Measurements from ENCODE around the gene PIM3.

The PIM3 gene

GRCh38 chr22:49960159-49961004, at the start of gene PIM3:
PIM3 (plus strand) TSS chr22:49960772; CDS start chr22:49960948, 176 bp downstream.
- DNase-seq (ENCODE audit: extremely low read depth in 1 of 2, low read depth in 1 of 2): peak; percentile 91 to 96

DNA sequence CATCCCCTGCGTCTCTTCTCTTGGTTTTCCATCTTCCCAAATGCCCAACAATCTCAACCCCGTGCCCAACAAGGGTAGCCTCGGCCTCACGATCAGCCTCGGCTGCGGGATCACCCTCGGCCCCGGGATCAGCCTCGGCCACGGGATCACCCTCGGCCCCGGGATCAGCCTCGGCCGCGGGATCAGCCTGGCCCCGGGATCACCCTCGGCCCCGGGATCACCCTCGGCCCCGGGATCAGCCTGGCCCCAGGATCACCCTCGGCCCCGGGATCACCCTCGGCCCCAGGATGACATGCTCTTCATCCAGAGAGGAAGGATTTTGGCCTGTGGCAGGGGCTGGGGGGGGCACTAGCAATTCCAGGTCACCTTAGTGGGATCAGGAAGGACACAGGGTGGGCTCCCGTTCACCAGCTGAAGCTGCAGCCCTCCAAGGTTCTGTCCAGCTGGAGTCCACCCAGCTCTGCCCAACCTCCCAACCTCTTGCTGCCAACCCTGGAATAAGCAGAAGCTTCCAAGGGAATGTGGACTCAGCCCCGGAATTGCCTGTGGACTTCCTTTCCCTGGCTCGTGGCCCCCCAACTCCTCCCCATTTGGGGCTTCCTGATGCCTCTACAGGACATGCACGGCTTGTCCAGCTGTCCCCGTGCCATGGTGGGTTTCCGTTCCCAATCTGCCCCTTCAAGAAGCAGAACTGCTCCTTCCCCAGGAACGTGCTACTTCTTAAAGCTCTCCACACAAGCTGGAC, 48.5 kb upstream of the PIM3 start:
- no peak for DNase-seq (ENCODE audit: extremely low read depth in 1 of 2, low read depth in 1 of 2)

GRCh38 chr22:49913026-49913425, 47.5 kb upstream of the PIM3 start:
- DNase-seq (ENCODE audit: extremely low read depth in 1 of 2, low read depth in 1 of 2): no peak

GRCh38 chr22:49913446-49913845, 47.1 kb upstream of the PIM3 start:
- DNase-seq (ENCODE audit: extremely low read depth in 1 of 2, low read depth in 1 of 2): no peak

- no peak for DNase-seq (ENCODE audit: extremely low read depth in 1 of 2, low read depth in 1 of 2)
These were observed 46.3 kb upstream of the PIM3 start for GRCh38 chr22:49914256-49914655.

- DNase-seq (ENCODE audit: extremely low read depth in 1 of 2, low read depth in 1 of 2): no peak
These were observed 45.0 kb upstream of the PIM3 start for GRCh38 chr22:49915610-49916009.

DNA sequence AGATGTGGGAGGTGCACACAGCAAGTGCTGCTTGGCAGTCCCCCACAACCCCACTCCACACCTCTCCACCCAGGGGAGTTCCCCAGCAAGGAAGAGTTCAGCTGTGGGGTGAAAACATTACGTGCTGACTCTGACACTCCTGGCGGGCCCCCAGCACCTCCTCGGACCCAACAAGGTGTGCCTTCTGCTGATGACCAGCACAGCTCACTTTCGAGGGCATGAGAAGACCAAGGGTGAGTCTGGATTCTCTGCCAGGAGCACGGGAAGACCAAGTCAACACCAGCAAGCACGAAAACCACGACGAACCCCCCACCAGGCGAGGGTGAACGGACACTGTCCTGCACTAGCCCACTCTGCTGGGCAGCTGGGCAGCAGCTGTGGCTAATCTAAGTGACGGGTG, 43.7 kb upstream of the PIM3 start:
- no peak for DNase-seq (ENCODE audit: extremely low read depth in 1 of 2, low read depth in 1 of 2)

DNA sequence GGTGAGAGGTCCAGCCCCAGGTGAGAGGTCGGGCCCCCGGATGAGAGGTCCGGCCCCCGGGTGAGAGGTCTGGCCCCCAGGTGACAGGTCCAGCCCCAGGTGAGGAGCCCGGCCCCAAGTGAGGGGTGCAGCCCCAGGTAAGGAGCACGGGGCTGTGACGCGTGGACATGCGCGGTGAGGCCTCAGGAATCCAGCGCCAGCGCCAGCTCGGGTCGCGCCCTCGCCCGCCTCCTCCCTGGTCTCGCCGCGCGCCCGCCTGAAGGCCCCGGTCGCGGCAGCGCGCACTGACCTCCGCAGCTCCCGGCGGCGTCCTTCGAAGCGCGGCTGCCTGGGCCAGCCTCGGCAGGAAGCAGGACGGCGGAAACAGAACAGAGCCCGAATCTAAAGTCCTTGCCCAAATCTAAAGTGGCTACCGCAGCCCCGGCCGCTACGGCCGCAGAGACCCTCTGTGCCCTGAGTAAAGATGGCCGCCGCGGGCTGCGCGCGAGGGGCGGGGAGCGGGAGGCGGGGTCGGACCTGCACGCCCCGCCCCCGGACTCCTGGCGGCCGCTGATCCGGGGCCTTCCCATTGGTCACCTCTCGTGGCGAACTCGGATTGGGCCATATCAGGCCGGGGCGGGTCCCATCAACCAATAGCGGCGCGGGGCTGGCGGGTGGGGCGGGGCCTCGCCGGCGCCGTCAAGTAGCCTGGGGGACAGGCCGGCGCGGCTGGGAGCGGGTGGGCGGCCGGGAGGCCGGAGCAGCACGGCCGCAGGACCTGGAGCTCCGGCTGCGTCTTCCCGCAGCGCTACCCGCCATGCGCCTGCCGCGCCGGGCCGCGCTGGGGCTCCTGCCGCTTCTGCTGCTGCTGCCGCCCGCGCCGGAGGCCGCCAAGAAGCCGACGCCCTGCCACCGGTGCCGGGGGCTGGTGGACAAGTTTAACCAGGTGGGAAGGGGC, 42.3 kb upstream of the PIM3 start, which contains the start of the genes ALG12 and CRELD2:
Gene ALG12 (minus strand): TSS at position 465 of the 937 bp plus-strand sequence. CDS start 4,673 bp downstream, outside the sequence.
Gene CRELD2 (plus strand): TSS at position 661 of the 937 bp plus-strand sequence. CDS start 136 bp downstream, at position 797.
- DNase-seq (ENCODE audit: extremely low read depth in 1 of 2, low read depth in 1 of 2): peak; percentile 96 to 97

DNA sequence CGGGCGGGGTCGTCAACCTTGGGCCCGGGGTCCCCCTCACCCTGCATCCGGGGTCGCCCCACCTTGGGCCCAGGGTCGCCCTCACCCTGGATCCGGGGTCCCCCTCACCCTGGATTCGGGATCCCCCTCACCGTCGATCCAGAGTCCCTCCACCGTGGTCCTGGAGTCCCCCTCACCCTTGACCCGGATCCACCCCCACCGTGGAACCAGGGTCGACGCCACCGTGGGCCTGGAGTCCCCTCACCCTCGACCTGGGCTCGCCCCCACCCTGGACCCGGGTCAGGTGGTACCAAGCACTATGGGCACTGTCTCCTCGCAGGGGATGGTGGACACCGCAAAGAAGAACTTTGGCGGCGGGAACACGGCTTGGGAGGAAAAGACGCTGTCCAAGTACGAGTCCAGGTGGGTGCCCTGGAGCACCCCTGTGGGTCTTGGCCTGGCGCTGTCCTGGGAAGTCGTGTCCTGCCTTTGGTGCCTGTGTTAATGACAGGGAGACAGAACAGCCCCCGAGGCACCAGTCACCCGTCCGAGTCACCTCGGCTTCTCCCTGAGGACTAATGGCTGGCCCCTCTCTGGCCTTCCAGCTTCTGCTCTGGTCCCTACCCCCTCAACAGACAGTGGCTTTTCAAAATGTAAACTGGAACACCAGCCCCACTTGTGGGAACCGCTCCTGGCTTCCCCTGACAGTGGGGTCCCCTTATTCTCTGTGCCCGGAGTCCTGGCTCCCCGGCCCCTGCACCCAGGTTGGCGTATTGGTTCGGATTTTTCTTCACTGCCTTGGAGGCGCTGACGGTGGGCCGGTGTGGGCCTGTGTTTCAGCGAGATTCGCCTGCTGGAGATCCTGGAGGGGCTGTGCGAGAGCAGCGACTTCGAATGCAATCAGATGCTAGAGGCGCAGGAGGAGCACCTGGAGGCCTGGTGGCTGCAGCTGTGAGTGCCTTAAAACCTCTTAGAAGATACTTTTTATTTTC, 41.4 kb upstream of the PIM3 start:
- DNase-seq (ENCODE audit: extremely low read depth in 1 of 2, low read depth in 1 of 2): no peak

DNA sequence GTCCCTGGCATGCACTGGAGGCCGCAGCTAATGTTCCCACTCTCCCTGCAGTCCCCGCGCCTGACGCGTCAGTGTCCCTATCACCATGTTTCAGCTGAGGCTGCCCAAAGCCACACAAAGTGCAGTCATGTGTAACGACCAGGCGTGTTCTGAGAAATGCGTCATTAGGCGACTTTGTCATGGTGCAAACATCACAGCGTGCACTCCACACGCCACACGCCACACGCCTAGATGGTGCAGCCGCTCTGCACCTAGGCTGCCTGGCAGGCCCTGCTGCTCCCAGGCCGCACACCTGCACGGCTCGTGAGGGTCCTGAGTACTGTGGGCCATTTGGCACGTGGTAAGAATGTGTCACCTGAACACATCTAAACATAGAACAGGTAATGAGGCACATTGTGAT, 39.7 kb upstream of the PIM3 start:
- no peak for DNase-seq (ENCODE audit: extremely low read depth in 1 of 2, low read depth in 1 of 2)

DNA sequence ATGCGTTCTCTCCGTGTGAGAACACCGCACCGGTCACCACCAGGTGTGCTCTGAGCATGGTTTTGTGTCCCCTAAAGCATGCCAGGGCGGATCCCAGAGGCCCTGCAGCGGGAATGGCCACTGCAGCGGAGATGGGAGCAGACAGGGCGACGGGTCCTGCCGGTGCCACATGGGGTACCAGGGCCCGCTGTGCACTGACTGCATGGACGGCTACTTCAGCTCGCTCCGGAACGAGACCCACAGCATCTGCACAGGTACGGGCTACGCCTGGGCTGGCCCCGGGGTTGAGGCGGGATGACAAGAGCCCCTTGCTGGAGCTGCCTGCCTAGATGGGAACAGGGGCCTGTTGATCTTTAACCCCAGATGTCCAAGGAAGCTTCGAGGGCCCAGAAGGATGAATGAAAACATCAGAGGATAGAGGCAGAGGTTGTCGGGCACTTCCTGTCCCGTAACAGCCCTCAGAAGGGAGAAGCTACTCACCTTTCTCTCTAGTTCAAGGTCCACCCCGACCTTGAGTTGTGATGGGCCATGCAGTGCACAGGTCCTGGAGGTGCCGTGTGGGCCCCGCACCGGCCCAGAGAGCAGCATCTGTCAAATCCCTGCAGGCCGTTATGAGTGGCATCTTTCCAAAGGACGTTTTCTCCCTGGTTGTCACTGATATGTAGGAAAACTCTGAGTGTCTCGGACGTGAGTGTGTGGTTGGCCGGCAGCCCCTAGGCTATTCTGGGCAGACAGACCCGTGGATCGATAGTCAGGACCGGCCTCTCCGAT, 38.9 kb upstream of the PIM3 start:
- no peak for DNase-seq (ENCODE audit: extremely low read depth in 1 of 2, low read depth in 1 of 2)

DNA sequence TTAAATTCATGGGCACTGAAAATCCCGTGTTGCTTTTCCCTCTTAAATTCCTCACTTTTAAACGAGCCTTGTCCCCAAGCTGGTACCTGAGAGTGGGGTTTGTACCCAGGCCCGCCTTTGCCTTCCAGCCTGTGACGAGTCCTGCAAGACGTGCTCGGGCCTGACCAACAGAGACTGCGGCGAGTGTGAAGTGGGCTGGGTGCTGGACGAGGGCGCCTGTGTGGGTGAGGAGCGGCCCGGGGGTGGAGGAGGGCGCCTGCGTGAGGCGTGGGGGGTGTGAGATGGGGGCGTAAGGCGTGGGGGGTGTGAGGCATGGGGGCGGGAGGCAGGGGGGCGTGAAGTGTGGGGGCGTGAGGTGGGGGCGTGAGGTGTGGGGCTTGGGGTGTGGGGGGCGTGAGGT, 38.1 kb upstream of the PIM3 start:
- no peak for DNase-seq (ENCODE audit: extremely low read depth in 1 of 2, low read depth in 1 of 2)

GRCh38 chr22:49922926-49923325, 37.6 kb upstream of the PIM3 start:
- no peak for DNase-seq (ENCODE audit: extremely low read depth in 1 of 2, low read depth in 1 of 2)

DNA sequence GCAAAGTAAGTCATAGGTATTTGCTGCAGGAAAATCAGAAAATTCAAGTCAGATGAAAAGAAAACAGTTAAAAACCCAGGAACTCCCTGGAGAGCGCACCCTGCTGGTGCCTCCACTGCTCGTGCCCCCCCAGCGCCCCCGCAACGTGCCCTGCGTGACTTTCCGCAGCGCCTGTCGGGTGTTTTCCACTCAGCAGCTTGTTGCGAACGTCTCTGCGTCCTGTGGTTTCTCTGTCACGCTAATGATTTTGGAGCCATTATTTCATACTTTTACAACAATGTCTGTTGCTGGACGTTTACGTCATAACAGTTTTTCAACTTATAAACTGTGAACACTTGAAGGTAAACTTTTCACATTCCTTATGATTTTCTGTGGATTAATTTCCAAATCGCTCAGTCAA, 37.1 kb upstream of the PIM3 start:
- no peak for DNase-seq (ENCODE audit: extremely low read depth in 1 of 2, low read depth in 1 of 2)

DNA sequence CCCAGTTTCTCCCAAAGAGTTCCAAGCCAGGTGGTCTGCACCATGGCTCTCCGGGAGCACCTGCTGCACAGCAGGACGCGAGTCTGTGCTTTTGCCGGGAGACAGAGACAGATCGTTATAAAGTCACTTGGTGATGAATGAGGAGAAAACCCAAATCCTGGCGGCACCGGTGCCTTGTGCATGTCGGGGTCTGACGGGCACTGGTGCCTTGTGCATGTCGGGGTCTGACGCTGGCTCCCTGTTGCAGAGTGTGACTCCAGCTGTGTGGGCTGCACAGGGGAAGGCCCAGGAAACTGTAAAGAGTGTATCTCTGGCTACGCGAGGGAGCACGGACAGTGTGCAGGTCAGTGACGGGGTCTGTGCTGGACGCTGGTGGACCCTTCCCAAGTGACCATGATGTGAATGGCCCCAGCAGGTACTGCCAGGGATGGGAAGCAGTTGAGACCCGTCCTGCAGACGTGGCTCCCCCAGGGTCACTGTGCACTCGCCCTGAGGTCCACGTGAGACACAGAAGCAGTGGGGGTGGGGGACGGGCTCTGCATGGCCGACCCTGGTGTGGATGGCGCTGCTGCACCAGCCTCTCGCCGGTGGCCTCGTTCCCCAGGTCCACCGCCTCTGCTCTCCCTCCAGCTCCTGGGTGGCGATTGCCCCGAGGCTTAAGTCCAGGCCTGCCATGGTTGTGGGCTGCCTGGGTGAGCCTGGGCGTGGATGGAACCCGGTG, 36.3 kb upstream of the PIM3 start:
- no peak for DNase-seq (ENCODE audit: extremely low read depth in 1 of 2, low read depth in 1 of 2)

GRCh38 chr22:49925525-49926128, 34.9 kb upstream of the PIM3 start:
- peak in 1 of 2 donors; percentile 62 for DNase-seq (ENCODE audit: extremely low read depth in 1 of 2, low read depth in 1 of 2)

DNA sequence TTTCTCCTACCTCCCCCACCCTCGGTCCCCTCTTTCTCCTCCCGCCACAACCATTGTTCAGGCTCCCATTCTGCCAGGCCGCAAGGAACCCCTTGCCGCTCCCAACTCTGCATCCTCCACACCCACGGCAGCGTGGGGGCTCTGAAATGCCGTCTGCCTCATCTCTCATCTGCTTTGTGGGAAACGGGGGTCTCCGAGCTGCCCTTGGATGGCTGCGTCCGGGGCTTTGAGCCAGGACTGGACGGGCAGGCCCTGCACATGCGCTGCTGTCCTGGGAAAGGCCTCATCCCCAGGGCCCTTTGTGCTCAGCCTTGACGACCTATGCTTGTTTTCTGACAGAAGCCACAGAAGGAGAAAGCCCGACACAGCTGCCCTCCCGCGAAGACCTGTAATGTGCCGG, 33.7 kb upstream of the PIM3 start:
- DNase-seq (ENCODE audit: extremely low read depth in 1 of 2, low read depth in 1 of 2): no peak

Measured in stimulated activated CD8-positive, alpha-beta memory T cell treated with anti-CD3 and anti-CD28 coated beads, Interleukin-7, amount 100 ng/mL, for 48 hours (primary cell).